GM23338 (cell line): ENCODE measurements around the gene GBF1. TPM values are rescaled to one million over a fixed set of nuclear protein-coding genes. Genes with fewer than 3 reads are reported as not detected.

ENCODE experiments used
- polyA plus RNA-seq: library from polyadenylated mRNA; unstranded; fragments of >200 nt; fragmentation: Nextera tagmentation; extraction: Ambion mirVana; gene quantifications from 2 replicates; pipeline ENCODE4 v1.2.1, GENCODE V29; 2016
- total RNA-seq: library from RNA; depleted of rRNA; stranded (reverse); fragments of >200 nt; shearing (Covaris generic); gene quantifications from 2 replicates; pipeline ENCODE4 v1.2.3, GENCODE V29; 2014; rRNA removed

GBF1 gene
- total and polyA plus RNA-seq, 2 experiments from 2014 or later, result 6.5 to 27.2 TPM

Other genes starting within 250 kb of the GBF1 start
- gene ARMH3, start 189.4 kb upstream of the GBF1 start, total RNA-seq, result 11.1 and 97.4 TPM in 2 replicates
- gene ARMH3, start 189.4 kb upstream of the GBF1 start, polyA plus RNA-seq, result 8.0 and 8.7 TPM in 2 replicates
- 20.3 and 28.7 TPM in 2 replicates for gene HPS6, start 180.2 kb upstream of the GBF1 start, total RNA-seq
- 4.2 and 4.3 TPM in 2 replicates for gene HPS6, start 180.2 kb upstream of the GBF1 start, polyA plus RNA-seq
- gene LDB1, start 125.2 kb upstream of the GBF1 start, total RNA-seq, result 52.9 and 69.3 TPM in 2 replicates
- 16.3 and 19.4 TPM in 2 replicates for gene LDB1, start 125.2 kb upstream of the GBF1 start, polyA plus RNA-seq
- gene PPRC1, start 112.5 kb upstream of the GBF1 start, total RNA-seq, result 67.5 and 70.1 TPM in 2 replicates
- gene PPRC1, start 112.5 kb upstream of the GBF1 start, polyA plus RNA-seq, result 41.1 and 43.2 TPM in 2 replicates
- gene NOLC1, start 93.1 kb upstream of the GBF1 start, total RNA-seq, result 145 and 178 TPM in 2 replicates
- gene NOLC1, start 93.1 kb upstream of the GBF1 start, polyA plus RNA-seq, result 118 and 126 TPM in 2 replicates
- 0.59 TPM in 1 of 2 replicates, not detected in the other for gene ELOVL3, start 19.2 kb upstream of the GBF1 start, total RNA-seq
- 0.31 TPM in 1 of 2 replicates, not detected in the other for gene ELOVL3, start 19.2 kb upstream of the GBF1 start, polyA plus RNA-seq
- gene PITX3, start 4.0 kb upstream of the GBF1 start, total RNA-seq, result 1.5 TPM in 1 of 2 replicates, not detected in the other
- gene PITX3, start 4.0 kb upstream of the GBF1 start, polyA plus RNA-seq, result 0.34 and 1.5 TPM in 2 replicates
- 19.0 and 29.4 TPM in 2 replicates for gene NFKB2, start 150.2 kb downstream of the GBF1 start, total RNA-seq
- gene NFKB2, start 150.2 kb downstream of the GBF1 start, polyA plus RNA-seq, result 6.8 and 8.1 TPM in 2 replicates
- 4.0 and 6.8 TPM in 2 replicates for gene PSD, start 173.3 kb downstream of the GBF1 start, total RNA-seq
- gene PSD, start 173.3 kb downstream of the GBF1 start, polyA plus RNA-seq, result 1.9 and 2.7 TPM in 2 replicates
- gene FBXL15, start 175.3 kb downstream of the GBF1 start, total RNA-seq, result 29.7 and 36.1 TPM in 2 replicates
- gene FBXL15, start 175.3 kb downstream of the GBF1 start, polyA plus RNA-seq, result 18.4 and 18.5 TPM in 2 replicates
- 37.0 and 39.2 TPM in 2 replicates for gene CUEDC2, start 187.0 kb downstream of the GBF1 start, total RNA-seq
- gene CUEDC2, start 187.0 kb downstream of the GBF1 start, polyA plus RNA-seq, result 37.3 and 47.3 TPM in 2 replicates
- 0.69 TPM in 1 of 2 replicates, not detected in the other for gene C10orf95, start 206.0 kb downstream of the GBF1 start, total RNA-seq
- gene C10orf95, start 206.0 kb downstream of the GBF1 start, polyA plus RNA-seq, result 1.1 and 1.5 TPM in 2 replicates